Chondrocyte (in vitro differentiated cells): ENCODE data around the gene C2orf80. TPM values are rescaled to one million over a fixed set of nuclear protein-coding genes. Genes with fewer than 3 reads are reported as not detected.

ENCODE experiments used
- DNase-seq: peaks from one replicate; pipeline ENCODE4 v3.0.0; 2021; ENCODE audit warnings: mixed read lengths, low spot score
- H3K27ac Mint-ChIP-seq: one replicate; pipeline ENCODE4 v1.8.0; 2021; ENCODE audit warnings: mild to moderate bottlenecking, moderate library complexity, mixed read lengths; ENCODE audit not compliant: unreplicated experiment
- H3K27me3 Mint-ChIP-seq: 2 replicates; pipeline ENCODE4 v1.8.0; 2021; ENCODE audit warnings: low read depth, mixed read lengths
- H3K36me3 Mint-ChIP-seq: 2 replicates; pipeline ENCODE4 v1.8.0; 2021; ENCODE audit warnings: low read depth, mixed read lengths
- H3K4me1 Mint-ChIP-seq: 2 replicates; pipeline ENCODE4 v1.8.0; 2021; ENCODE audit warnings: low read depth, mild to moderate bottlenecking, mixed read lengths
- H3K4me3 Mint-ChIP-seq: one replicate; pipeline ENCODE4 v1.8.0; 2021; ENCODE audit warnings: mild to moderate bottlenecking, moderate library complexity, mixed read lengths; ENCODE audit not compliant: unreplicated experiment
- H3K9me3 Mint-ChIP-seq: 2 replicates; pipeline ENCODE4 v1.8.0; 2021; ENCODE audit warnings: low read depth, mixed read lengths
- total RNA-seq: library from RNA; stranded (reverse); gene quantifications from 3 replicates; pipeline ENCODE4 v1.2.1, GENCODE V29; 2021
- TF ChIP-seq, protein P1 (sequence below): fragments of 200-600 bp; sonication (generic); IDR thresholded peaks from 2 replicates; pipeline ENCODE4 v1.5.0; 2021; ENCODE audit warnings: antibody characterized with exemption, mild to moderate bottlenecking, moderate library complexity

Gene C2orf80
- total RNA-seq, 1 donor from 2014 or later: not detected

DNA sequence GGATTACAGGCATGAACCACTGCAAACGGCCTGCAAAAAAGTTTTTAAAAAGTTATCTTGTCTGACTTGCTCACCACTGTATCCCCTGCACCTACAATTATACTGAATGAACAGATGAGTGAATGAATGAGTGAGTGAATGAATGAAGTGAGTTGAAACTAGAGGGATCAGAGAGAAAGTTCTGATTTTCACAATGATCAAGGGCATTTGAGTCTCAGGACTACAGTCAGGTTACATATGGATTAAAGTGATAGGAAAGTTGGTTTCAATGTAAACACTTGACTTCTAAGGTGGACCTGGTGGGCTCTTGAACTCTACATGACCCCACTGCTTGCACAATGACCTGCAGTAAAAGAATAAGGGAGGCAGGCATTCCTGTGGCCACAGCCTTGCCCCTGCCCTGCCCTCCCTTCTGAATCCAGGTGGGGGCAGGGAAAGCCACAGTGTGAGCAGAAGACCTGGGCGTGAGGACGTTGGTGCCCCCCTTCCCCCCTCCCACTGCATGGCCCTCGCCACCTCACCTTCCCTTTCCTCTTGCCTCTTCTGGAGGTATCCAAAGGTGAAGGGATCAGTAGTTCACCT is 10.7 kb downstream of the C2orf80 start:
- no peak overlapping the region for H3K4me3 Mint-ChIP-seq
- H3K4me1 Mint-ChIP-seq: peaks cover 4% of the 10 kb centered on the region
- DNase-seq: no peak
- H3K27me3 Mint-ChIP-seq: peaks cover 23% of the 10 kb centered on the region
- no peaks in the 10 kb centered on the region for H3K36me3 Mint-ChIP-seq
- H3K9me3 Mint-ChIP-seq: no peaks in the 10 kb centered on the region
- TF ChIP-seq, protein P1, sequence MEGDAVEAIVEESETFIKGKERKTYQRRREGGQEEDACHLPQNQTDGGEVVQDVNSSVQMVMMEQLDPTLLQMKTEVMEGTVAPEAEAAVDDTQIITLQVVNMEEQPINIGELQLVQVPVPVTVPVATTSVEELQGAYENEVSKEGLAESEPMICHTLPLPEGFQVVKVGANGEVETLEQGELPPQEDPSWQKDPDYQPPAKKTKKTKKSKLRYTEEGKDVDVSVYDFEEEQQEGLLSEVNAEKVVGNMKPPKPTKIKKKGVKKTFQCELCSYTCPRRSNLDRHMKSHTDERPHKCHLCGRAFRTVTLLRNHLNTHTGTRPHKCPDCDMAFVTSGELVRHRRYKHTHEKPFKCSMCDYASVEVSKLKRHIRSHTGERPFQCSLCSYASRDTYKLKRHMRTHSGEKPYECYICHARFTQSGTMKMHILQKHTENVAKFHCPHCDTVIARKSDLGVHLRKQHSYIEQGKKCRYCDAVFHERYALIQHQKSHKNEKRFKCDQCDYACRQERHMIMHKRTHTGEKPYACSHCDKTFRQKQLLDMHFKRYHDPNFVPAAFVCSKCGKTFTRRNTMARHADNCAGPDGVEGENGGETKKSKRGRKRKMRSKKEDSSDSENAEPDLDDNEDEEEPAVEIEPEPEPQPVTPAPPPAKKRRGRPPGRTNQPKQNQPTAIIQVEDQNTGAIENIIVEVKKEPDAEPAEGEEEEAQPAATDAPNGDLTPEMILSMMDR: no peak
- H3K27ac Mint-ChIP-seq: no peak overlapping the region

DNA sequence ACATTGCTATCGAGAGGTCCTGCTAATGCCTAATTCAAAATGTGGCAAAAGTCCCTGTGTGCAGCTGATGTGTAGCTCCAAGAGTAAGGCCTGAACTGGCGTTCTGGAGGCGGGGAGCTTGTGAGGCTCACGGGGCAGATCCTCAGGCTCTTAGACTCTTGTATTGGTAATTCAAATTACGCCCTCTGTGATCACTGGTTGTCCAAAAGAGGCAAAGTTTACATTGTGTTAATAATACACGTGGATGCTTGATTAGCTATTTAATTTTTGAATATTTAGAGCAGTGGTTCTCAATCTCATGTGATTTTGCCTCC is 14.0 kb downstream of the C2orf80 start:
- Mint-ChIP-seq H3K27me3 (peaks cover 5% of the 10 kb centered on the region), H3K4me1 (peaks cover 4% of the 10 kb centered on the region), H3K36me3 (no peaks in the 10 kb centered on the region), H3K27ac (no peak overlapping the region), H3K9me3 (no peaks in the 10 kb centered on the region), H3K4me3 (no peak overlapping the region)
- TF ChIP-seq, protein P1: no peak
- DNase-seq: no peak

DNA sequence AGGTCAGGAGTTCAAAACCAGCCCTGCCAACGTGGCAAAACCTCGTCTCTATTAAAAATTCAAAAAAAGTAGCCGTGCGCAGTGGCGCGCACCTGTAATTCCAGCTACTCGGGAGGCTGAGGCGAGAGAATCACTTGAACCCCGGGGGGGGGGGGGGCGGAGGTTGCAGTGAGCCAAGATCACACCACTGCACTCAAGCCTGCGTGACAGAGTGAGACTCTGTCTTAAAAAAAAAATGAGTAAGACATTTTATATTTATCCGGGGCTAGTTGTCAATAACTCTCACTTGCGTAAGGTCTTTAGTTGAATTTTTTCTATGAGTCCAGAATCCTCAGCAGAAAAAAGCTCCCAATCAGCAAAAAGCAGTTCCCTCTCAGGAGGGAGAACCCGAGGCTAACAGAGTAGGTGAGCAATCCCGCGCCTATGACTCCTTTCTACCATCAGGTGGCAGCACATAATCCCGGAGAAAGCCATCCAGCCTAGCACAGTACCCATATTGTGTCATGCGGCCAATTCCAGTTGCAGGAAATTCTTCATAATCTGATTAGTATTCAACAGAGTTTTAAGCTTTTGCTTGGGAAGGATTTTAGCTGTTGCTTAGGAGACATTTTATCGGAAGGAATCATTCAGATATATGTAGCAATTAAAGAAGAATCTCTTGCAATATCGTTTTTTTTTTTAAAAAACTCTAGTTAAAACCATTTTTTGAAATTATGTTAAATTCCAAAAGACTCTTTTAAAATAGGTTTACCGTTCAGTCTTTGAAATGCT is 14.6 kb downstream of the C2orf80 start:
- H3K36me3 Mint-ChIP-seq: no peaks in the 10 kb centered on the region
- H3K4me3 Mint-ChIP-seq: no peak overlapping the region
- peaks cover 4% of the 10 kb centered on the region for H3K4me1 Mint-ChIP-seq
- peaks cover 6% of the 10 kb centered on the region for H3K27me3 Mint-ChIP-seq
- no peak for DNase-seq
- TF ChIP-seq, protein P1: peak; percentile 90
- no peaks in the 10 kb centered on the region for H3K9me3 Mint-ChIP-seq
- H3K27ac Mint-ChIP-seq: no peak overlapping the region

DNA sequence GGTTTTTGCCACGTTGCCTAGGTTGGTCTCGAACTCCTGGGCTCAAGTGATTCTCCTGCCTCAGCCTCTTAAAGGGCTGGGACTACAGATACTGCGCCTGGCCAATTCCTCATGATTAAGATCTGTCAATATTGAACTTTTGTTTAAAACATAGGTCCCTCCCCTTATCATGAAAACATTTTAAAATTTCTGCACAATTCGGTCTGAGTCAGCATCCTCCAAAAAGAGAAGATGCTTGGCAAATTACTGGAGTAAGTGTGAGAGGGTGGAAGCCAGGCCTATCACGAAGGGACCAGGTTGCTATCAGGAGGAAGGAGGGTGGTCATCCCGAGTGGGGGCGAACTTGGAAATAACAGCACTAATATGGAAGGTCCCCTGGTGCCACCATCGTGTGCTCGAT is 15.7 kb downstream of the C2orf80 start:
- TF ChIP-seq, protein P1: no peak
- H3K27ac Mint-ChIP-seq: no peak overlapping the region
- H3K9me3 Mint-ChIP-seq: no peaks in the 10 kb centered on the region
- no peak for DNase-seq
- H3K36me3 Mint-ChIP-seq: no peaks in the 10 kb centered on the region
- peaks cover 4% of the 10 kb centered on the region for H3K4me1 Mint-ChIP-seq
- peaks cover 10% of the 10 kb centered on the region for H3K27me3 Mint-ChIP-seq
- H3K4me3 Mint-ChIP-seq: no peak overlapping the region

DNA sequence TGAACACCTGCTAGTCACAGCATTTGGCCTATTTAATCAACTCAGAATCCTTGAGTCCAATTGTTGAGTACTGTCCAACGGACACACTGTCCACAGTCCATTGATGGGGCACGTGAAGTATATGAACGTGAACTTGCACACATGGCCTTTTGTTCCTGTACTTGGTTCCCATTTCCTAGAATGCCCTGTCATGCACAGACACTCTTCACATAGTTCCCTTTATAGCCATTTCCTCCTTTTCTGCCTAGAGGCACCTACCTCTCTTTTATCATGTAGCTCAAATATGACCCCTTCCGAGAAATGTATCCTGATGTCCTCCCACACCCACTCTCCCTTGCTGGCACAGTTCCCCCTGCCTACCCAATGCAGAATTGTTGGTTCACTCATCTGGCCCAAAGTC is 17.7 kb downstream of the C2orf80 start:
- no peaks in the 10 kb centered on the region for H3K36me3 Mint-ChIP-seq
- no peak overlapping the region for H3K27ac Mint-ChIP-seq
- H3K4me3 Mint-ChIP-seq: no peak overlapping the region
- H3K27me3 Mint-ChIP-seq: peaks cover 8% of the 10 kb centered on the region
- H3K9me3 Mint-ChIP-seq: no peaks in the 10 kb centered on the region
- H3K4me1 Mint-ChIP-seq: peaks cover 4% of the 10 kb centered on the region
- TF ChIP-seq, protein P1: no peak
- DNase-seq: no peak
